ENCODE data around the gene NARS2. TPM values are rescaled to one million over a fixed set of nuclear protein-coding genes. Genes with fewer than 3 reads are reported as not detected.

The NARS2 gene
- total RNA-seq, 4 donors from 2014 or later, result 9.2 to 39.9 (median 19.6) TPM

DNA sequence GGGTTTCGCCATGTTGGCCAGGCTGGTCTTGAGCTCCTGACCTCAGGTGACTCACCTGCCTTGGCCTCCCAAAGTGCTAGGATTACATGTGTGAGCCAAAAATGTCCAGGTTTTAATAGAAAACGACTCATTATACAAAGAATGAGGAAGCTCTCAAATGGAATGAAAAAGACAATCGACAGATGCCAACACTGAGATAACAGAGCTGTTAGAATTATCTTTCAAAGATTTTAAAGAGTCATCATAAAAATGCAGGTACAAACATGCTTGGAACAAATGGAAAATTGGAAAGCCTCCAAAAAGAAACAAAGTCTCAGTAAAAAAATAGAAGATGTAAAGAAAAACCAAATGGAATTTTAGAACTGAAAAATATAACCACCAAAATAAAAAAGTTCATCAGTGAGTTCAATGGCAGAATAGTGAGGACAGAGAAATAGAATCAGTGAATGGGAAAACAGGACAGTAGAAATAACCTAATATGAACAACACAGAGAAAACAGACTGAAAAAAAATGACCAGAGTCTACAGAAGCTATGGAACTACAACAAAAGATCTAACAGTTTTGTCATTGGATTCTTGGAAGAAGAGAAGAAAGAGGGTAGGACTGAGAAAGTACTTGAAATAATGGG, 168.0 kb downstream of the NARS2 start:
- Histone ChIP-seq H3K4me3 (no peak overlapping the region), H3K4me1 (no peaks in the 10 kb centered on the region), H3K27me3 (no peaks in the 10 kb centered on the region), H3K36me3 (no peaks in the 10 kb centered on the region), H3K27ac (no peak overlapping the region), H3K9me3 (peaks cover 0 to 8% of the 10 kb centered on the region in 2 donors)
- intact Hi-C loops (cut with DNase I; ENCODE audit: low total_unique reads), result no loop called here
- no peak for TF ChIP-seq POLR2A (IDR thresholded peaks at IDR 0.05)
- TF ChIP-seq, protein P1, sequence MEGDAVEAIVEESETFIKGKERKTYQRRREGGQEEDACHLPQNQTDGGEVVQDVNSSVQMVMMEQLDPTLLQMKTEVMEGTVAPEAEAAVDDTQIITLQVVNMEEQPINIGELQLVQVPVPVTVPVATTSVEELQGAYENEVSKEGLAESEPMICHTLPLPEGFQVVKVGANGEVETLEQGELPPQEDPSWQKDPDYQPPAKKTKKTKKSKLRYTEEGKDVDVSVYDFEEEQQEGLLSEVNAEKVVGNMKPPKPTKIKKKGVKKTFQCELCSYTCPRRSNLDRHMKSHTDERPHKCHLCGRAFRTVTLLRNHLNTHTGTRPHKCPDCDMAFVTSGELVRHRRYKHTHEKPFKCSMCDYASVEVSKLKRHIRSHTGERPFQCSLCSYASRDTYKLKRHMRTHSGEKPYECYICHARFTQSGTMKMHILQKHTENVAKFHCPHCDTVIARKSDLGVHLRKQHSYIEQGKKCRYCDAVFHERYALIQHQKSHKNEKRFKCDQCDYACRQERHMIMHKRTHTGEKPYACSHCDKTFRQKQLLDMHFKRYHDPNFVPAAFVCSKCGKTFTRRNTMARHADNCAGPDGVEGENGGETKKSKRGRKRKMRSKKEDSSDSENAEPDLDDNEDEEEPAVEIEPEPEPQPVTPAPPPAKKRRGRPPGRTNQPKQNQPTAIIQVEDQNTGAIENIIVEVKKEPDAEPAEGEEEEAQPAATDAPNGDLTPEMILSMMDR (IDR thresholded peaks at IDR 0.05), result no peak
- DNase-seq, result no peak

DNA sequence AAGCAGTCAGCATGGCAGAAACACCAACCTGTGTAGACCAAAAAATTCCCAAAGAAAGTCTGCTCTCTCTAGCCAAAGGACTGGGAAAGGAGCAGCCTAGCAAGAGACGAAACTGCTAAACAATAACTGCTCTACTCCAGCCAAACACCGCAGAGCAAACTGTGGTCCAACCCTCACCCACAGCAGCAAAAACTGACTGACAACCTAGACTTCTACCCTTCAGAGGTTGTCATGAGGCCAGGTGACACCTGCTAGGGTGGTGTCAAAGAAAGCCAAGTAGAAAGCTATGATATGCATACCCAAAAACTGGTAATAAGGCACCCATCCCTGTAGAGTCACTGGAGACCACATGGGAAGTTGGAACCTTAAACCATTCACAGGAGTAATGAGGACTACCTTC, 168.9 kb downstream of the NARS2 start:
- no peak for DNase-seq
- no peak overlapping the region for H3K4me3 ChIP-seq
- H3K36me3 ChIP-seq, result no peaks in the 10 kb centered on the region
- no peak overlapping the region for H3K27ac ChIP-seq
- TF ChIP-seq POLR2A (IDR thresholded peaks at IDR 0.05), result no peak
- TF ChIP-seq, protein P1 (IDR thresholded peaks at IDR 0.05), result no peak
- peaks cover 0 to 8% of the 10 kb centered on the region in 2 donors for H3K9me3 ChIP-seq
- intact Hi-C loops (cut with DNase I; ENCODE audit: low total_unique reads), result no loop called here
- no peaks in the 10 kb centered on the region for H3K4me1 ChIP-seq
- H3K27me3 ChIP-seq, result no peaks in the 10 kb centered on the region

GRCh38 chr11:78403781-78404180, 170.9 kb downstream of the NARS2 start:
- no peaks in the 10 kb centered on the region for H3K9me3 ChIP-seq
- H3K27ac ChIP-seq, result no peak overlapping the region
- no peaks in the 10 kb centered on the region for H3K4me1 ChIP-seq
- no peak overlapping the region for H3K4me3 ChIP-seq
- H3K27me3 ChIP-seq, result no peaks in the 10 kb centered on the region
- intact Hi-C loops (cut with DNase I; ENCODE audit: low total_unique reads), result no loop called here
- TF ChIP-seq, protein P1 (IDR thresholded peaks at IDR 0.05), result no peak
- TF ChIP-seq POLR2A (IDR thresholded peaks at IDR 0.05), result no peak
- no peaks in the 10 kb centered on the region for H3K36me3 ChIP-seq
- no peak for DNase-seq

DNA sequence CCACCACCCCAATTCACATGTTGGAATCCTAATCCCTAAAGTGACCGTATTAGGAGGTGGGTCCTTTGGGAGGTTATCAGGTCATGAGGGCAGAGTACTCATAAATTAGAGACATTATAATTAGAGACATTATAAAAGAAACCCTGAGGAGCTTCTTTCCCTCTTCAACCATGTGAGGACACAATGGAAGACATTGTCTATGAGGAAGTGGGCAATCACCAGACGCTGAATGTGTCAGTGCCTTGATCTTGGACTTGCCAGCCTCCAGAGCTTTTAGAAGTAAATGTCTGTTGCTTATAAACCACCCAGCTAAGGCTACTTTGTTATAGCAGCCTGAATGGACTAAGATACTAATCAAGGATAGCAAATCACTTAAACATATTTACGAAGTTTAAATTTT, 171.8 kb downstream of the NARS2 start:
- no peak for TF ChIP-seq POLR2A (IDR thresholded peaks at IDR 0.05)
- TF ChIP-seq, protein P1 (IDR thresholded peaks at IDR 0.05), result no peak

GRCh38 chr11:78400702-78401101, 174.0 kb downstream of the NARS2 start:
- intact Hi-C loops (cut with DNase I; ENCODE audit: low total_unique reads), result no loop called here
- TF ChIP-seq, protein P1 (IDR thresholded peaks at IDR 0.05), result no peak
- no peak for TF ChIP-seq POLR2A (IDR thresholded peaks at IDR 0.05)
- no peaks in the 10 kb centered on the region for H3K9me3 ChIP-seq

More for the DNA sequence above, 171.8 kb downstream of the NARS2 start:
- intact Hi-C loops (cut with DNase I; ENCODE audit: low total_unique reads), result no loop called here
- Histone ChIP-seq H3K9me3 (no peaks in the 10 kb centered on the region), H3K4me3 (no peak overlapping the region), H3K27me3 (no peaks in the 10 kb centered on the region), H3K36me3 (no peaks in the 10 kb centered on the region), H3K27ac (no peak overlapping the region), H3K4me1 (no peaks in the 10 kb centered on the region)
- no peak for DNase-seq

More at GRCh38 chr11:78400702-78401101, 174.0 kb downstream of the NARS2 start:
- no peak overlapping the region for H3K4me3 ChIP-seq
- H3K27ac ChIP-seq, result no peak overlapping the region
- H3K36me3 ChIP-seq, result no peaks in the 10 kb centered on the region
- no peaks in the 10 kb centered on the region for H3K27me3 ChIP-seq
- DNase-seq, result no peak
- H3K4me1 ChIP-seq, result no peaks in the 10 kb centered on the region
